GM19240 (cell line): Measurements from ENCODE around the gene NOC4L.
"Not testable (repeated sequence)": the region's sequence is repeated elsewhere in the genome, so short reads cannot be mapped to it uniquely, and the experiment has no call there.

Source experiments
- DNase-seq: peaks from one replicate; pipeline ENCODE4 v3.0.0; 2011; ENCODE audit warnings: low spot score; ENCODE audit not compliant: insufficient read length

NOC4L gene

DNA sequence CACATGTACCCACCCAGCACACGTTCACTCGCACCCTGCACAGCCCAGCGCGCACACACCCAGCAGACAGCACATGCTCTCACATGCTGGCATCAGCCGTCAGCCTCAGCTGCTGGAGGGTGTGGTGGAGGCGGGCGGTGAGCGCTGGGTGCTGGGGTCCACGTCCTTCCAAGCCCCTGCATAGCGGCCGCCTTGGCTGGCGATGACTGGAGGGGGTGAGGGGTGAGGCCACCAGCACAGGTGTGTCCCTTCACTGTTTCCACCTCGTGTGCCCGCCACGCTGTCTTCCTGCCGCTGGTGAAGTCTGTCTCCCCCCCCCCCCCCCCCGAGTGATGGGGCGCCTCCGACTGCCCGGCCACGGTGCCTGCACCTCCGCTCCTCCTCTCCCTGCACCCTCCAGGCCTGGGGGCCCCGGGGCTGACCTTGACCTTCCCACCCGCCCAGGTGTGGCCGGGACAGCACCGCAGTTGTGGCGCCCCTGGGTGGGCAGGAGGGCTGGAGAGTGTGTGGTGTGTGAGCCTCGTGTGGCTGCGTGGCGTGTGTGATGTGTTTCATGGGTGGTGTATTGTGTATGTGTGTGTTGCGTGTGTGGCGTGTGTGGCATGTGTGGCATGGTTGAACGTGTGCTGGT lies 37.4 kb downstream of the NOC4L start:
- no peak for DNase-seq

- DNase-seq, result no peak
Measured at GRCh38 chr12:132182206-132182710, 38.0 kb downstream of the NOC4L start.

DNA sequence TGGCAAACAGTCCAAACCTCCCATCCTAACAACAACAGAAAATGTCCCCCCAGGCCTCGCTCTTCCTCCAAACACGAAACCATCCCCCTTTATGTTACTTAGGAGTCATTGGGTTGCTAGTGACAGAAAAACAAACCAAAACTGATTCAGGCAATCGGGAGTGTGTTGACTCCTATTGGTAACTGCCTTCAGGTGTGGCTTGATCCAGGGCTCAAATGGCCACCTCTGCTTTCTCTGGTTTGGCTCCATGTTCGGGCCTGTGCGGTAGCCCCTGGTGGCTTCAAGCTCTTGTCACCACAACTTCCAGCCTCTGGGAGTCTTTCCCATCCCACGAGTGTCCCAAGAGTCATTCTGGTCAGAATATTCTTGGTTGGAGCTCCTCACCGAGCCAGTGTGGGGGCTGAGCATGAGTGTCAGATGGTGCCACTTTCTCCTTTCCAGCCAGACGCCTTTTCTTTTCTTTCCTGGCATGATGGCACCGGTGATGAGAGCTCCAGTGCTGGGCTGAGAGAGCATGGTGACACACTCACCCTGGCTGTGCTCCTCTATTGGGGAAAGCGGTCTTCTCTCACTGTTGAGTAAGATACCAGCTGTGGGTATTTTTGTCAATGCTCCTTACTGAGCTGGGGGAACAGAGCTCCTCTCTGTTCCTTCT lies 38.6 kb downstream of the NOC4L start:
- DNase-seq, result no peak

GRCh38 chr12:132185705-132186104 lies 41.4 kb downstream of the NOC4L start:
- DNase-seq, result no peak

DNA sequence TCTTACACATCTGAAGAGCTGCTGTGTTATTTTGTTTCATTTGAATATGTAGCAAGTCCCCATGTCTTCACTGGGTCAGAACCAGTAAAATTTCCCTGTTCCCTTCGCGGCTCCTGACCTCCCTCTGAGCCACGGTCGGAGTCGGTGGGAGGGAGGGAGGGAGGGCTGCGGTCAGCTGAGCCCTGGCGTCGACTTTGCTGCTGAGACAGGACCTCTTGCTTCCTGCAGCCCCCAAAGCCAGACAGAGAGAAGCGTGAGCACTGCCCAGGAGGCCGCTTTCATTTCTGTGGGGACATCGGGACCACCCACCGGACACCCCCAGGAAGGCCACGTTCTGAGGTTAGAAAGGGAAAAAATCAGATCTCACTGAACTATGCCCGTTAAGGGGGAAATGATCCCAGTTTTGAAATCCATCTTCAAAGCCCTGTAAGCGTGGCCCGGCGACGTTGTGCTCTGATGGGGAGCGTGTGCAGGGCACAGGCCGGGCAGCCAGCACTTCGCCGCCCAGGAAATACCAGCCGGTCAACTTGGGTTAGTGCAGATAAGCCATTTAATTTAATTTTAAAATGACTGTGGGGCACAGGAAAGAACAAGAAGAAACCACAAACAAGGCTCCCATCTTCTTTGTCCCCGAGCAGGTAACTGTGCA lies 42.1 kb downstream of the NOC4L start:
- no peak for DNase-seq

DNA sequence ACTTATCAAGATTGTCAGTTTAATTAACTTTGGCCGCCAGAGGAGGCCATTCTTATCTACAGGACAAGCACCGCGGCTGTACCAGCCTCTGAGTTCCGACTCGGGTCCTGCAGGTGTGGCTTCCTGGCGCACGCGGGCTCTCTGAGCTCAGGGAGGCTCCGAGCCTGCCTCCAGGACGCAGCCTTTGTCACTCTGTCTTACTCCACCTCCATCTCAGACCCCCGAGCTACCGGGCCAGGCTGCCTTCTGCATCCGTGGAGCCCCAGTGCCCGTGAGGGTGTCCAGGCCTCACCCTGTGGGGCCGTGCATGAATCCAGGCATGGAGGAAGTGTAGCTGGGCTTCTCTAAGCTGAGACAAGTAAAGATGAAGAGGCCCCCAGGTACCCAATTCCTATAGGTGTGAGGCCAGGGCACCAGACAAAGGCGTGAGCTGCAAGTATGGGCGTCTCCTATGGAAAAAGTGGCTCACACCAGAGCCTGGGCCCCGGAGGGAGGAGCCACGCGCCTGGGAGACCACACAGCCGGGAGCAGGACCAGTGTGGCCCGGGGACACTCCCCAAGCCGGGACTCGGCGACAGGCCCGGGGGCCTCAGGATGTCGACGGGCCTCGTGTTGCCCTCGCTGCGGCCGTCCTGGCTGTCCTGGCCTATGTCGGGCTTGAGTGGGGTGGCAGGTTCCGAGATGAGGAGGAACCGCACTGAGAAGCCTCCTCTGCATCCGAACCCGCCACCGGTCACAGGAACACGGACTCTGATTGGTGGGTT lies 42.8 kb downstream of the NOC4L start:
- no peak for DNase-seq

GRCh38 chr12:132187646-132188450 lies 43.6 kb downstream of the NOC4L start:
- DNase-seq, result no peak

GRCh38 chr12:132188451-132188901 lies 44.2 kb downstream of the NOC4L start:
- no peak for DNase-seq

- no peak for DNase-seq
Measured at GRCh38 chr12:132188916-132189325, 44.7 kb downstream of the NOC4L start.

DNA sequence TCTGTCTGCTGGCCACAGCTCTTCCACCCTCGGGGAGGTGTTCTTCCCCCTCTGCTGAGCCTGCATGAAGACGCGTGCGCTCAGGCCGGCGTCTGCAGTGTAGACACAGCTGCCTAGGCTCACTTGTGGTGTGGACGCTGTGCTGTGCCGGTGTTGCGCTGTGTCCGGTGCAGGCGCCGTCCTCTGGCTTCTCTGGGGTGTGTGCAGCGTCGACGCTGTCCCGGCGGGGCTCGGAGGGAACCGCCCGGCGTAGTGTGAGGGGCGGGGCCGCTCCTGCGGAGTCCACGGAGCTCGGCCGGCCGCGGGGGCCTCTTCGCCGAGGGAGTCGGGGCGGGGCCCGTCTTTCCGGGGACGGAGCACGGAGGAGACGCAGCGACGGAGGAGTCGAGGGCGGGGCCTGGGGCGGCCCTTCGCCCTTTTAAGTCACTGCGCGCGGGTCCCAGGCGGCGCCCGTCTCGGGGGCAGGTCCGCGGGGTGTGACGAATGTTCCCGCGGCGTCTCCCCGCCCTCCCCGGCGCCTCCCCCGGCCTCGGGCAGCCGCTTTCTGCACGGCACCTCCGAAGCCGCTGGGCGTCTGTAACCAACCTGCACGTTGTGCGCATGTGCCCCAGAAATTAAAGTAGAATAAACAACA lies 45.2 kb downstream of the NOC4L start:
- DNase-seq, result peak; percentile 92

DNA sequence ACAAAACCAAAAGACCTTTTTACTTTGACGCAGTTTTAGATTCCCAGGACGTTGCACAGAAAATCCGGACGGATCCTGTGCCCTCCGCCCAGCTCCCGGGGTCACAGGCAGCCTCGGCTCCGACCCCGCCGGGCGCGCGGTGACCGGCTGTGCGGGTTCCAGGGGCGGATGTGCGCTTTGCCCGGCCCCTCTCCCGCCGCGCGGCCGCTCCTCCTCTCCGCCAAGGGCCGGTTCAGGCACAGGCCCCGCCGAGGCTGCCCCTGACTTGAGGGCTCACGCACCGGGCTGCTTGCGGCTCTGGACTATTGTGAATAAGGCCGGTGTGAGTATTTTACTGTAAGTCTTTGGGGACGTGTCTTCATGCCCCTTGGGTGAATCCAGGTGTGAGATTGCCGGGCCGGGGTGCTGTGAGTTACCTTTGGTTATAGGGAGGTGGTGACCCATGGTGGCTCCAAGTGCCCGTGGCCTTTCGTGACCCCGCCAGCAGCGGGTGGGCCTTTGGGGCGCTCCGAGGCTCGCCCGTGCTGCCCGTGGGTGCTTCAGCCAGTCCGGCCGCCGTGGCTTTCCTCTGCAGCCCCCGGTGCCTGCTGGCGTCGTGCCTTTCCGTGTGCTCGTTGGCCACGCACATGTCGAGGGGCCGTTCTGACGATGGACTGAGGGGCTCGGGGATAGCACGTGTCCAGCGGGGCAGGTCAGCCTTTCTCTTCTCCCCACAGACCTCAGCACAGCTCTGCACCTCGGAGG lies 45.9 kb downstream of the NOC4L start:
- DNase-seq, result no peak

- DNase-seq, result no peak
Measured at GRCh38 chr12:132190834-132191500, 46.7 kb downstream of the NOC4L start.

GRCh38 chr12:132191715-132192553 lies 47.7 kb downstream of the NOC4L start:
- no peak for DNase-seq

DNA sequence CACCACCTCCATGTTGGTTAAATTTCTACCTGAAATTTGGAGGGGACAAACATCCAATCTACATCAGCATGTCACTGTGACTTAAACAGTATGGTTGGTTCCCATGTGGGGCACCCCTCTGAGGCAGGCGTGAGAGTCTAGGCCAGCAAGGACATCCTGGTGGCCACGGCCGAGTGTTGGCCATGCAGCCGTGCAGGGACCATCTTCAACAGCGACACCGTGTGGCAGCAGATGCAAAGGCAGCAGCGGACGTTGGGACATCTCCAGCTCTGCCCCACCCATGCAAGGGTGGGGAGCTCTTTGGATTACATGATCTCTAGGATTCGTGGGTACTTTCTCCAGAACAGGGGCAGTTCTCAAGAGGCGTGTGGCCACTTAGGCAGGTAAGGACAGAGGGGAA lies 49.8 kb downstream of the NOC4L start:
- no peak for DNase-seq

GRCh38 chr12:132194556-132194955 lies 50.3 kb downstream of the NOC4L start:
- no peak for DNase-seq

GRCh38 chr12:132195242-132195641 lies 51.0 kb downstream of the NOC4L start:
- not testable (repeated sequence) for DNase-seq

GRCh38 chr12:132196038-132196872 lies 52.0 kb downstream of the NOC4L start:
- DNase-seq, result no peak
